GM13976 (cell line): ENCODE measurements around the gene PLEKHM3.
"Not testable (repeated sequence)": the region's sequence is repeated elsewhere in the genome, so short reads cannot be mapped to it uniquely, and the experiment has no call there.

ENCODE experiments used
- DNase-seq: peaks from one replicate; pipeline ENCODE4 v3.0.0; 2012; ENCODE audit warnings: low spot score
- CTCF ChIP-seq: IDR thresholded peaks from 2 replicates; pipeline ENCODE4 v1.5.1; 2012; ENCODE audit warnings: borderline replicate concordance, mild to moderate bottlenecking; ENCODE audit not compliant: insufficient read depth; ENCODE audit errors: extremely low read depth, missing control alignments, control extremely low read depth
- in situ Hi-C: fragments of 300-500 bp; cut with MboI; formaldehyde crosslinking; loops from one replicate; pipeline ENCODE4 v1.12.0; 2022; ENCODE audit warnings: low sequenced_read_pairs, mixed read lengths, inconsistent platforms; ENCODE audit not compliant: unreplicated experiment

Gene PLEKHM3

GRCh38 chr2:207913772-207914358, 111.5 kb downstream of the PLEKHM3 start:
- in situ Hi-C loops, result no loop called here
- DNase-seq, result no peak
- TF ChIP-seq CTCF, result no peak

GRCh38 chr2:207911856-207912255, 113.5 kb downstream of the PLEKHM3 start:
- in situ Hi-C loops, result no loop called here
- no peak for TF ChIP-seq CTCF
- DNase-seq, result no peak

GRCh38 chr2:207911215-207911614, 114.1 kb downstream of the PLEKHM3 start:
- TF ChIP-seq CTCF, result no peak
- no peak for DNase-seq
- in situ Hi-C loops, result no loop called here

- in situ Hi-C loops, DNase-seq: not testable (repeated sequence)
Measured at GRCh38 chr2:207906495-207906894, 118.8 kb downstream of the PLEKHM3 start.

- in situ Hi-C loops, result no loop called here
- DNase-seq, result no peak
- TF ChIP-seq CTCF, result no peak
Measured at GRCh38 chr2:207905546-207905945, 119.8 kb downstream of the PLEKHM3 start.

- DNase-seq, result no peak
- in situ Hi-C loops, result no loop called here
- TF ChIP-seq CTCF, result no peak
Measured at GRCh38 chr2:207903236-207903635, 122.1 kb downstream of the PLEKHM3 start.

- no peak for DNase-seq
Measured at GRCh38 chr2:207902821-207903220, 122.5 kb downstream of the PLEKHM3 start.

More at GRCh38 chr2:207902821-207903220, 122.5 kb downstream of the PLEKHM3 start:
- in situ Hi-C loops, result no loop called here
- TF ChIP-seq CTCF, result no peak
